SU-DHL-6 (cell line): ENCODE results near the gene ZDHHC8.

Source experiments
- EZH2phosphoT487 ChIP-seq: fragments of 200-600 bp; sonication (generic), shearing (Covaris generic); conservative IDR thresholded peaks from 2 replicates; pipeline ENCODE4 v1.6.1; 2018; ENCODE audit warnings: mild to moderate bottlenecking, antibody characterized with exemption, low read length, moderate library complexity, mixed read lengths
- TF ChIP-seq, protein P1 (sequence below): fragments of 200-600 bp; sonication (generic); IDR thresholded peaks from one replicate; pipeline ENCODE4 v1.5.1; 2017; ENCODE audit warnings: antibody characterized with exemption, mild to moderate bottlenecking, low read length, moderate library complexity; ENCODE audit not compliant: insufficient read depth, poor library complexity, severe bottlenecking

DNA sequence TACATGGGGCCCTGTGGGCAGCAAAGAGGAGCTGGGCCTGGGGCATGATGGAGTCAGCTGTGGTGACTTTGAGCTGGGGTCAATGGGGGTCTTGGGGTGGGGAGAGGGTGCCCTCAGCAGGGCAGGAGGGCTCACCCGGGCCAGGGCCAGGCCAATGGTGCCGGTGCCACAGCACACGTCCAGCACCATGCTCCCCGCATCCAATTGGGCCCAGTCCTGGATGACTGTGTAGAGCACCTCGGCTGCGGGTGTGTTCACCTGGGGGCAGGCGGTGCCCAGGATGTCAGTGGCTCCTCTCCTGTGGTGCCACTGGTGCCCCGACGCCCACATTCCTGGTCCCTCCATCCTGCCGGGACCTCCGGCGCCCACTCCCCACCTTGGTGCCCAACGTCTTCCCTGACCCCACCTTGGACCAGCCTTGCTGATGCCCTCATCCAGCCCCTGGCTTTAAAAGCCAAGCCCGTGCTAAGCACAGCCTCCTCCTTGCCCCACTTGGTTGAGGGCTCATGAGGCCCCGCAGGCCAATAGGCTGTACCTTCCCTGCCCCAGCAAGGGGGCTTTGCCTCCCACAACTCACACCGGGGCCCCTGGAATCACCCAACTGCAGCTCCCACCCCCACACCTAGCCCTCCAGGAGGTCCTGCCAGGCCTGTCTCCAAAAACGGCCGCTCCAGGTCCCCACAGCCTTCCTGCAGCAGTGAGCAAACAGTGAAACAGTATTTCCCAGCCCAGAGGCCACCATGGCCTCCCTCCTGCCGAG is 17.9 kb upstream of the ZDHHC8 start:
- TF ChIP-seq, protein P1, sequence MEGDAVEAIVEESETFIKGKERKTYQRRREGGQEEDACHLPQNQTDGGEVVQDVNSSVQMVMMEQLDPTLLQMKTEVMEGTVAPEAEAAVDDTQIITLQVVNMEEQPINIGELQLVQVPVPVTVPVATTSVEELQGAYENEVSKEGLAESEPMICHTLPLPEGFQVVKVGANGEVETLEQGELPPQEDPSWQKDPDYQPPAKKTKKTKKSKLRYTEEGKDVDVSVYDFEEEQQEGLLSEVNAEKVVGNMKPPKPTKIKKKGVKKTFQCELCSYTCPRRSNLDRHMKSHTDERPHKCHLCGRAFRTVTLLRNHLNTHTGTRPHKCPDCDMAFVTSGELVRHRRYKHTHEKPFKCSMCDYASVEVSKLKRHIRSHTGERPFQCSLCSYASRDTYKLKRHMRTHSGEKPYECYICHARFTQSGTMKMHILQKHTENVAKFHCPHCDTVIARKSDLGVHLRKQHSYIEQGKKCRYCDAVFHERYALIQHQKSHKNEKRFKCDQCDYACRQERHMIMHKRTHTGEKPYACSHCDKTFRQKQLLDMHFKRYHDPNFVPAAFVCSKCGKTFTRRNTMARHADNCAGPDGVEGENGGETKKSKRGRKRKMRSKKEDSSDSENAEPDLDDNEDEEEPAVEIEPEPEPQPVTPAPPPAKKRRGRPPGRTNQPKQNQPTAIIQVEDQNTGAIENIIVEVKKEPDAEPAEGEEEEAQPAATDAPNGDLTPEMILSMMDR, result no peak
- TF ChIP-seq EZH2phosphoT487, result no peak
